Esophagus mucosa (tissue), 1 donor: ENCODE measurements around the gene ADAM8. TPM values are rescaled to one million over a fixed set of nuclear protein-coding genes. Genes with fewer than 3 reads are reported as not detected.

Experiments used
- ATAC-seq: fragments of 200-7000 bp; cut with Tn5 transposase; one replicate; pipeline ENCODE4 v1.9.1; 2020
- total RNA-seq: library from RNA; stranded (reverse); gene quantifications from one replicate; pipeline ENCODE4 v1.2.4, GENCODE V29; 2023
- donor health status: DM: yes; HTN: yes; CAD: no.

ADAM8 gene
- total RNA-seq, 1 donor from 2014 or later, result 2.5 TPM

DNA sequence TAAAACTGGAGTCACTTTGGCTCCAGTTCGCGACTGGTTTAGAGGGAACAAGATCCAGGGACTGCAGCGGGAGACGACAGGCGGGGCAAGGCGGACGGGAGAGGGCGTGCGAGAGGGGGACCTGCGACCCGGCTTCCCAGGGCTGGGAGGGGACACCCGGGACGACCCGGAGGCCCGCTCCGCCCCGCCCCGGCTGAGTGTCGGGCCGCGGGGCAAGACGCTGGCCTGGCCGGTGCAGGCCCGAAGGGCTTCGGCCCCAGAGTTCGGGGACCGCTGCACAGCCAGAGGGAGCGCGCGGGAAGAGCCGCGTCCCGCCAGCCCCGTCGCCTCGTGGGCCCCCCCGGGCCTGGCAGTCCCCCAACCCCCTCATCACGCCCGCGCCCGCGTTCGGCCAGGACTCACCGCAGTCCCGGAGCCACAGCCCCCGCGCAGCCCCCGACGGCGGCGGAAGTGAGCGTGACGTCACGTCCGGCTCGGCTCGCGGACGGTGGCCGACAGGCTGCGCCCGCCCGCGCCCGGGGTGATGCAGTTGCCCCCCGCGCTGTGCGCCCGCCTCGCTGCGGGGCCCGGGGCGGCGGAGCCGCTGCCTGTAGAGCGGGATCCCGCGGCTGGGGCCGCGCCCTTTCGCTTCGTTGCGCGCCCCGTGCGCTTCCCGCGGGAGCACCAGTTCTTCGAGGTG is 31.9 kb upstream of the ADAM8 start, which contains the start of the genes TUBGCP2 and ZNF511:
TSS of gene TUBGCP2 (minus strand) at position 452 of the 679 bp plus-strand sequence. CDS start 5,931 bp downstream, outside the sequence.
TSS of gene ZNF511 (plus strand) at position 494 of the 679 bp plus-strand sequence. CDS start at position 524, 30 bp downstream.
- peak; percentile 84 for ATAC-seq

DNA sequence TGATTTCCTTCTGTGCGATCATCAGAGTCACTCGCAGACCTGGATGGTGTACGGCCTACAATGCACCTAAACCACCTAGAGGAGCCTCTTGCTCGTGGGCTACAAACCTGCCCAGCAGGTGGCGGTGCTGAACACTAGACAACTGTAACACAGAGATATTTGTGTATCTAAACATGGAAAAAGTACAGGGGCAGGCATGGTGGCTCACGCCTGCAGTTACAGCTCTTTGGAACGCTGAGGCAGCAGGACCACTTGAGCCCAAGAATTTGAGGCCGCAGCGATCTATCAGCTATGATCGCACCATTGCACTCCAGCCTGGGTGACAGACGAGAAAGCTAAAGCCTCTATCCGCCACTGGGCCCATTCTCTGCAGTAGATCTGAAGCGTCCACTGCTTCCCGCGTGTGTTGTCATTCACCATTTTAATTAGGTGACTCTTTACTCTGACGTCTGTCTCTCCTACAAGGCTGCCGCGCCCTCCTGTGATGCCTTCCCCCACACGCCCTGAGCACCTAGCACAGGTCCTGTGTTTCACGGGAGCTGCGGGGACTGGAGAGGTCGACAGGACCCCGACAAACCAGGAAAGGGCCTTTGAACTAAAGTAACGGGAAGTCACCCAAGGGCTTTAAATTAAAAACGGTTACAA is 31.2 kb upstream of the ADAM8 start:
- ATAC-seq, result peak; percentile 56

DNA sequence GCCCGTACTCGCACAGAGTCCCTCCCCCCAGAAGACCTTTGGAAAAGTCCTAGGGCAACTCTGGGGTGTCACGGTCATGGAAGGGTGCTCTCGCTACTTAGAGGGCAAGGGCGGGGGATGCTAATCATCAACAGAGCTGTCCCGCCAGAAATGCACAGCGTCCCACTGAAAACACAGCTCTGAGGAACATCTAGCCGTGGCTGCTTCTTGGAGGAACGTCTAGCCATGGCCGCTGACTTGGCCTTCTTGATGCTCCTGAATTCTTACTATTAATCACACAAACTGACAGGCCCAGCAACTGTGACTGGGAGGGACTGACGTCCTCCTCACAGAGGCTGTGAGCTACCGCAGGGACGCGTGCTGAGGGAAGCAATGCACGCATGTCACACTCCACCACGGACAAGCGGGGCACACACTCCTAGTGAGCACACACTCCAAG is 30.3 kb upstream of the ADAM8 start:
- no peak for ATAC-seq

DNA sequence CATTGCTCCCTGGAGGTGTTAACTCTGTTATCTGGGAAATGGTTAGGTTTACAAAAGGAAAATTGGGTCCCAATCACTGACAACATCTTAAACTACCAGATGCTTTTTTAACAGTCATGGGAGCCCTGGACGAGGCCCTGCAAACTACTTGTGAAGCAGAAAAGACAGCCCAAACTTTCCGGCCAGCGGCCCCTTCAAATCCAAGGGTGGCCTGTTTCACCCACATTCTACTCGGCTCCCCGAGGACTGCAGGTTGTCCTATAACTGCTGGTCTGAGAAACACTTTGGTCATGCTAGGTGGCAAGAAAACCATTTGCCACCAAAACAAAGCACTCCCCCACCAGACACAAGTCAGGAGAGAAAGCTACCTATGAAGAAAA is 29.4 kb upstream of the ADAM8 start:
- no peak for ATAC-seq

DNA sequence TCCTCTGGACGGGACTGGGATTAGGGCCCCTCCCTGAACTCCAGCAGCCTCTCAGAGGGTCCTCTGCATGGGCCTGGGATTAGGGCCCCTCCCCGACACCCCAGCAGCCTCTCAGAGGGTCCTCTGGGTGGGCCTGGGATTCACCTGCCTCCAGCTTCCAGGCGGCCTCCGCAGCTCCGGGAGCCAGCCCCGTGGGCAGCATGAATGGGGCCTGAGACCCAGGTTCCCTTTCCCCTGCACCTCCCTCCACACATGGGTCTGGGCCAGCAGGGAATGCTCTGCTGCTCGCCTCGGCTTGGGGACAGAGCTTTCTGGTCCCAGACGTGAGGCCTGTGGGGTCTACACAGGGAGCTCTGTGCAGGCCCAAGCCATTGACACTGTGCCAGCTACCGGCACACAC is 26.5 kb upstream of the ADAM8 start:
- ATAC-seq, result no peak

DNA sequence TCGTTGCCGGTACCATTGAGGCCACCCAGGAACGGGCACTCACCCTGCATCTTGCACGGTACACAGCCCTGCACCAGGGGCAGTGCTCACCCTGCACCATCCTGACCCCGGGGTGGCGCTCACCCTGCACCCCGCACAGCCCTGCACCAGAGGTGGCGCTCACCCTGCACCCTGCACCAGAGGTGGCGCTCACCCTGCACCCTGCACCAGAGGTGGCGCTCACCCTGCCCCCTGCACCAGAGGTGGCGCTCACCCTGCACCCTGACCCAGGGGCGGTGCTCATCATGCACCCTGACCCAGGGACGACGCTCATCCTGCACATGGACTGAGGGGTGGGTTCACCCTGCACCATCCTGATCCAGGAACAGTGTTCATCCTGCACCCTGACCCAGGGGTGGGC is 25.6 kb upstream of the ADAM8 start:
- no peak for ATAC-seq

DNA sequence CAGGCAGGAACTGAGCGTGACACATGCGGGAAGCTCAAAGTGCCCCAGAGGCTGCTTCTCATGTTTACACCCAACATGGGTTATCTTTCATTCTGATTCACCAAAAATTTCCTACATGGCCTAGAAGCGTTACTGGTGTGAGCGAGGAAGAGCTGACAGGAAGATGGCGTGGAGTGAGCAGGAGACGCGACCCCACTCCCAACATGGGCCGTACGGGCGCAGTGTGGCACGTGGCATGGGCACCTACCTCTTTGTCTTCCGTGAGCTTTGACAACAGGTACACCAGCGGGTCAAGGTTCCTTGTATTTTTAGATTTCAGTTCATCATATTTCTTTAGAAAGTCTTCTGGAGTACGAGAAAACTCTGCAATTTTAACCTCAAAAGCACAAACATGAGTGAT is 23.1 kb upstream of the ADAM8 start:
- no peak for ATAC-seq

DNA sequence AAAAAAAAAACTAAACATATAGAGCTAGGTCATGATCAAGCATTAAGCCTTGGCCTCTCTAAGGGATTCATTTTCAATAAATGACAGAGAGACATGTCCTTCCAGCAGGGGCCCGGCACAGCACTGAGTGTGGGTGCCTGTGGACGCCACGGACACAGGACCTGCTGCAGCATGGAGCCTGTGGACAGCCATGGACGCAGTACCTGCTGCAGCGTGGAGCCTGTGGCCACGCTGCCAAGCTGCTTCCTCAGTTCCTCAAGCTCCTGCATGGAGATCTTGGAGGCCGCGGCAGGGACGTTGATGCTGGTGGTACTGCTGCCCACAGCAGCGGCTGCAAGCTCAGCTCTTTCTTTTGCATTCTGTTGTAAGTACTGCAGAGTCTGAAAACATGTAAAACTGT is 22.6 kb upstream of the ADAM8 start:
- no peak for ATAC-seq

DNA sequence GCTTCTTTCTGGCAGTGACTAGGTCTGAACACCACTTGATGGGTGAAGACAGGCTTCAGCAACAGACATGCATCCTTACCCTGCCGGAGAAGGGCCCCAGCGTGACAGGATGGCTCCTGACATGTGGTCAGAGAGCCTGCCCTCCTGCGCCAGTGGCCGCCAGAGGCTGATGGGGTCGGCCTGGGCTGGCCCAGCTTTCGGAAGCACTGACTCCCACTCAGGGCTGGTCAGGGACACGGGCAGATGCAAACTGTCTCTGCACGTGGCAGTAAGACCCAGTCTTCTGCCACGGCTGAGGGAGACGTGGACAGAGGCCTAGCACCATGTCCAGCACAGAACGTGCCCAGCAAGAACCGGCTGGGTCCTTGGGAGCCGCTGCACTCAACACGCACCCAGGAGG is 21.8 kb upstream of the ADAM8 start:
- ATAC-seq, result no peak

DNA sequence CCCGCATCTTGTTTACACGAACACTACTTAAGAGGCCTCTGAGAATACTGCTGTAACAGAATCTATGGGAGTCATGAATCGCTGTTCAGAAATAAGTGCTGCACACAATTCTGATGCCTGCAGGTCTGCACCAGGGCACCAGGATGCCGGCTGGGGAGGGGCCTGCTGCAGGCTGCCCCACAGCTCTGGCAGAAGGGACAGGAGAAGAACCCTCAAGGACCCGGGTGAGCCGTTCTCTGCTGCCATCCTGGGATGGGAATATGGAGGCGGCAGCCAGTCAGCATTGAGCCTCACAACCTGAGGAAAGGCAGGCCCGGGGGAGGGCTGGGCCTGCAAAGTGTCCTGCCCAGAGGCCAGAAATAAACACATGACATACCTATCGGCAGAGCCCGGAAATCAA is 20.8 kb upstream of the ADAM8 start:
- ATAC-seq, result no peak

DNA sequence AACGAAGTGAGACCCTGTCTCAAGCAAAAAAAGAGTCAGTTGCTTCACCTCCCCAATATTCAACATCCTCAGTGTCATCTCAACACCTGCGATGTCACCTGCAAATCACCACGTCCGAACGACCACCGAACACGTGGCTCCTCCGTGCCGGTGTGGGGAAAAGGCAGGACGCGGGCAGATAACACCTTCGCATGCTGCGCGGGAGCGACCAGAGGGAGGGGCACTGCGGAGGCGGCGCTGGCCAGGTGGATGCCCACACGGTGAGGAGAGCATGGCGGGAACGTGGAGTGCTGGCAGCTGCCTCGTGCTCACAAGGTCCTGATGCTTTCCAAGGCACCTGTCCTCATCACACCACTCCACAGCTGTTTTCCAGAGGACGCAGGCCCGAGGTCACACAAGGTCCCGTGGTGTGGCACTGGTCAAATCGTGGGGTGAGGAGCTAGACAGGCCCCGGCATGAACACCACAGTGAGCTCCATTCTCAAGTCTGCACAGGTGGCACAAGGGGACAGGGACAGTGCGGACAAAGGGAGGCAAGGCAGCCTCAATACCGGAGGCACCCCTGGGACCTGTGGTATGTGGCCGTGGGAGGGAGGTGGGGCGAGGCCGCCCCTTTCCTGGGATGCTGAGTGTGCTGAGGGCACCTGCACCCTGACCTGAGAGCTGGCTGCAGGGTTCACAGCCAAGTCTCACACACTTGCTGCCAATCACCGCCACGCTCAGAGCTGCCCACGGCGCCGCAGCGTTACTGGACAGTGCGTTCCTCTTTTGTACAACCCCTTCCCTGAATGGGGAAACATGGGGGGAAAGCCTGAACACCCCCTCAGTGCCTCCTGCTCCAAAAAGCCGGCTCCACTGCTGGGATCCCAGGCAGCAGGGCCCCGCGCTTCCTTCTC is 19.0 kb upstream of the ADAM8 start:
- ATAC-seq, result no peak

DNA sequence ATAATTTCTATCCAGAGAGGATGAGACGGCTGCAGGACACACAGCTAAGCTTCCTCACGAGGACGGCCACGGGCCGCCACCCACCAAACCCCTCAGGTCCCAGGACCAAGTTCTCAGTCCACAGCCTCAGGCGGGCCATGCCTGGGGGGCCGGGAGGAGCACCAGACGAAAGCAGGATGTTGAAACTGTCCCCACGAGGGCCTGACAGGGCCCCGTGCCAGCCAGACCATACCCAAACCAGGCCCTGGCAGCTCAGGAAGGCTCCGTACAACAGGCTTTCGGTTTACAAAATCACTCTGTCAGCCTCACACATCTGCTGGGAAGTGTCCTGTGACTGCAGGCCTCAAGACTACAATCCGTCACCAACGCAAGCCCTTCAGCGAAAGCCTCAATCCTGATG is 17.5 kb upstream of the ADAM8 start:
- no peak for ATAC-seq

DNA sequence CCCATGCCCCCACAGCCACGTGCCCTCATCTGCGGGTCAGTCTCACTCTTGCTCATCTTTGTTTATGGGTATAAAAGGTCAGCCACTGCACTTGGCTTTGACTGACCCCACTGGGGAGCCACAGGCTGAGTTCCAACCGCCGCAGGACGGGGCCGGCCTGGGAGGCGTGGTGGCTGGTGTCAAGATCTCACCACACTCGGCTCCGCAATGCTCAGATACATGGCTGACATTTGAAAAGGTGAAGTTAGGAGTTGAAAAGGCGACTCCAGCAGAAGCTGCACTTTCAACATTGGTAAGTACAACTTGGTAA is 17.1 kb upstream of the ADAM8 start:
- ATAC-seq, result no peak

DNA sequence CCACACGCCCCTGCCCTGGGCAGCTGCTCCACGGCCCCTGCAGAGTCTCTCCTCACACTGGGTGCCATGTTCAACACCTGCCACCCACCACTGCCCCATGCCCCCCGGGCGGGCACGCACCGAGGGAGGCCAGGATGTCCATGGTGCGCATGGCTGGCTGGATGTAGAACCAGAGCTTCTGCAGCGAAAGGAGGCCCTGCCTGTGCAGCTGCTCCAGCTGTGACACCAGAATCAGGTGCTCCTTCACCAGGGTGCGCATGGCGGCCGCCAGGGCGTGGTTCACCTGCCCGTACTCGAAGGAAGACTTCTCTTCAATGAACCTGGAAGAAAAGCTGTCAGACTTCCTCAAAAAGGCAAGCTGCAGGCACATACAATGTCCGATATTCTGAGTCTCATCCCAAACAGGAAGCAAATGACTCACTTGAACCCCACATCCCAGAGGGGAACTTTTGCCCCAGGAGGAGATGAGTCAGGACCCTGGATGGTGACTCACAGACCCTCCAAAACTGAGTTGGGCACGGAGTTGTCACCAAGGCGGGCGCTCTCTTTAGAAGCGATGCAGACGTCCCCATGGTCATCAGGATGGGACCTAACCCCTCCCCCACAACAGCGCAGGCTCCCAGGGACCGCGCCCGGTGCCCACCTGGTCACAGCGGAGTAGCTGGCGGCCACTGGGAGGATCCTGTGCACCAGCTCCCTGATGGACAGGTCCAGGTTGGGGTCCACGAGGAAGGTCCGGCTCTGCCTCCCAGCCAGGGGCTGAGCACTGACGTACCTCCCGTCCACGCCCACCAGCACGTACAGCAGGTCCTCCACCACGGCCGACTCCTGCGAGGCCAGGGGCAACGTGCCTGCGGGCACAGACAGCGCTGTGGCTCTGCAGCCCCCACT is 16.5 kb upstream of the ADAM8 start:
- peak; percentile 72 for ATAC-seq

DNA sequence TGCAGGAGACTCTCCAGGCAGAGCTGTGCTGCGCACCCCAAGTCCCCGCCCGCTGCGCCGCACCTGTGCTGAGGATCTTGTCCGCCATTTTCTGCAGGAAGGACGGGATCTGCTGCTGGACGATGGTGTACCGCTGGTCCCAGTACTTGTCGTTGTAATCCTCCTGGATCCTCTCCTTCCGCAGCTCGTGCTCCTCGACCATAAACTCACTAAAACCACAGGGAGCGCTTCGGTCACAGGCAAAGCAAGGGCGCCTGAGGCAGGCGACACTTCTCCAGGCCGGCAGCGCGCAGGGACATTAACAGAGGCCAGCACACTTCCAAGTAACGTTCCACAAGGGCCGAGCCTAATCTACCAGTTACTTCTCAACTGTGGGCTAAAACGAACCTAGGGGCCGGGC is 13.1 kb upstream of the ADAM8 start:
- ATAC-seq, result no peak

DNA sequence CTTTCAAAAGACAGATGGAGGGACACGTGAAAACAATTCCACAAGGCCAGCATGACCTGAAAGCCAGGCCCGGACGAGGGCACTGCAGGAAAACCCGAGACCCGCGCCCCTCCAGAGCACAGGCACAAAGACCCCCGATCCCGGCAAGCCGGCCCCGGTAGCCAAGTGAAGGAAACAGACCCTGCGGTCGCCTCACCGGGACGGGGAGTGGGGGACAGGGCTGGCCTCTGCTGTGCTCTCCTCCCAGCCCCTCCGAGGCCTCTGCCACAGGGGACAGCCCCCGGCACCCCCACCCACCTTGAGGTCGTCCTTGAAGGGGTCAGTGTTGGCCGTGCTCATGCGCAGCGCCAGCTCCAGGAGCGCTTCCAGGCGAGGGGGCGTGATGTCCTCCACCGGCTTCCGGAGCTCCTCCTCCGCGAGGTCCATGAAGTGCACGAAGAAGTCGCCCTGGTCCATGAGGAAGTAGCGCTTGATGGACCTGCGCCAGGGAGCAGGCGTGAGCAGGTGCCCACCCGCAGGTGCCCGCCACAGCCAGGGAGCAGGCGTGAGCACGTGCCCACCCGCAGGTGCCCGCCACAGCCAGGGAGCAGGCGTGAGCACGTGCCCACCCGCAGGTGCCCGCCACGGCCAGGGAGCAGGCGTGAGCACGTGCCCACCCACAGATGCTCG is 11.3 kb upstream of the ADAM8 start:
- peak; percentile 25 for ATAC-seq

DNA sequence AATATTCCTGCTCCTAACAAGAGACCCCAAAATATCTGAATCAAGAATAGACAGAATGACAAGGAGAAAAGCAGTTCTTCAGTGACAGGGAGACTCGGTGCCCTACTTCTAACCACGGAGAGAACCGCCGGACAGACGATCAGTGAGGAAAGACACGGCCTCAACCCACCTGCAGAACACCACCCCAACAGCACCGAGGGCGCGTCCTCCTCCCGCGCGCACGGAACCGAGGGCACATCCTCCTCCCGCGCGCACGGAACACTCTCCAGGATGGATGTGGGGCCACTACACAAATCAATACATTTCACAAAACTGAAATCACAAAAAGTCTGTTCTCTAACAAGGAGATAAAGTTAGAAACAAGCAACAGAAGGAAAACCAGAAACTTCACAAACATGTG is 9.7 kb upstream of the ADAM8 start:
- no peak for ATAC-seq

DNA sequence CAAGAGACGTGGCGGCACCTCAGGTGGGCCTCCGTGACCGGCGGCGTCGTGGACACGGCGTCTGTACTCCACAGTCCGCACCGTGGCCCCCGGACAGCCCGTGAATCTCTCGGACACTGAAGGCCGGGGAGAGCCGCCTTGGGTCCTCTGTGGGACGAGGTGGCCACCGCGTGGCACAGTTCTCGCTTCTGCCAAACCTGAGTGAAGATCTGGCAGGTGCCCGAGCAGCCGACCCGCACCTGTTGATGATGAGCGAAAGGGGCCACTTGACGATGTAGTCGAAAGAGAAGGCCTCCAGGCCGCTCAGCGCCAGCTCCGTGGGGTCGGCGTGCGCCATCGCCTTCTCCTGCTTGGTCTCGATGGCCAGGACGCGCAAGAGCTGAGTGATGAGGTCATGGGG is 8.5 kb upstream of the ADAM8 start:
- no peak for ATAC-seq

DNA sequence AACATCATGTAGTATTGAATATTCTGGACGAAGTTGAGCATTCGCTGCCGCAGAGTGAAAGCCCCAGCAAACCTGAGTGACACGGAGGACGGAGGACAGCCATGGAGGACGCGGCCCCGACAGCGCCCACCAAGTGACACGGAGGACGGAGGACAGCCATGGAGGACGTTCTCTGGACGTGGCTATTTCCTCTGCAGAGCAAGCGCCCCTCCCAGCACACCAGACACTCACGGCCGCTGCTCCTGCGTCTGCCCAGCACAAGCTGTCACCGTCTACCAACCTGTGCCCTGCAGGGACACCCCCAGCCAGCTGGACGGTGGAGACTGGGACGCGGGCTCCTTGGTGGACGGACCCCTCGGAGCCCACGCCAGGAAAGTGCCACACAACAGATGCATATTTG is 7.3 kb upstream of the ADAM8 start:
- ATAC-seq, result no peak

DNA sequence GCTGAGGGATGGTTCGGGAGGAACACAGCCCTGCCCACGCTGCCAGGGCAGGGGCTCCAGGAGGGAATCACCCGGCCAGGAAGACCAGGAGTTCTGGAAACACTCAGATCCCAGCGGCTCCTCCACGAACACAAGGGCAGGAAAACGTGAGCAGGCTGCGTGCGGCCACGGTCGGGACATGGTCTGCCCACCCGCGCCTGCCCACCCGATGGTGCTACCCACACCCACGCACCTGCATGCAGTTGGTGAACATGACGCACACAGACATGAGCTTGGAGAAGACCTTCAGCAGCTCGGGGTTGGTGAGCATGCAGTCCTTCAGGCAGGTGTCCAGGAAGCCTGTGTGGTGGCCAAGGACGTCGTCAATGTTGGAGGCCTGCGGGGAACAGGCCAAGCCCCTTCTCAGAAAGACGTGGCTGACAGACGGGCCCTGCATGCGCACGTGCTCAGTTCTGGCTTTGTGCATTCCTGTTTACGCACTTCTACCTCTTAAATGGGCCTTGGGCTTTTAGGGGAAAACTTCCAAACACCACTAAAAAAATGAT is 6.2 kb upstream of the ADAM8 start:
- no peak for ATAC-seq

DNA sequence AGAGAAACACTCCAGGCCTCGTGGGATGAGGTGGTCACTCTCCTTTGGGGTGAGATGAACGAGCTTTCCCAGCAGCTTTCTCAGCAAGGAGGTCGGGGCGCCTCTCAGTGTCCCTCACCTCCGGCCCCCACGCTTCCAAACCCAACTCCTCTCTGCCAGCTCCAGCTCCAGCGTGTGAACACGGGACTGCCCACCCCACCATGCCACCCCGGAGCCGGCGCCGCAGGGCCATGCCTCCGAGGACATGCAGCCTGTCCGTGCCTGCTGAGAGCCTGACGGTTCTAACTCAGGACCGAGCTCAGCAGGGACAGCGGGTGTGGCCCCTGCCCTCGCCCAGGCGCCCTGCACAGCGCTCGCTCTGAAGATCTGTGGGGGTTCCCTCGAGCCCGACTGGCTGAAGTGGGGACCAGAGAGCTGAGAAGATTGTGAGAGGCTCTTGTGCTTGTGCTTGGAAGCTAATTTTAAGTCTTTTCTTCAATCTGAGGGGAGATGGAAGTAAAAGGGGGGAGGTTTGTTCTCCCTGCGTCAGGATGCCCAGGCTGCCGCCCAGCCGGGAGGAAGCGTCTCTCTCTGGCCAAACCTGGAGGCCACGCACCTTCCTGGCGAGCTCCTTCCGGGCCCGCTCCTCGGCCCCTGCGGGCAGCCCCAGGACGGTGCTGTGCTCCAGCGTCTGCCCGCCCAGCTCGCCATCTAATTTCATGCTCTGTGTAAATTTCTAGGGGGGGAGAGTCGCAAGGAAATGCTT is 5.1 kb upstream of the ADAM8 start:
- ATAC-seq, result no peak
